Caco-2 (cell line): Measurements from ENCODE around the gene DLGAP4. TPM values are rescaled to one million over a fixed set of nuclear protein-coding genes. Genes with fewer than 3 reads are reported as not detected.

Experiments
- BruUV-seq: library from RNA; stranded (reverse); fragments of 400-500 nt; replicated peaks from 2 replicates; lab custom pipeline; 2021; lab: Mats Ljungman, UMichigan
- CTCF ChIA-PET: fragments of 300-600 bp; sonication (Branson Sonifier 250); formaldehyde crosslinking; loops from one replicate; lab custom pipeline; 2022; ENCODE audit warnings: antibody characterized with exemption; lab: Charles Lee
- POLR2A ChIA-PET: fragments of 300-600 bp; sonication (Branson Sonifier 250); formaldehyde crosslinking; loops from one replicate; lab custom pipeline; 2022; ENCODE audit warnings: antibody characterized with exemption; lab: Charles Lee
- DNase-seq, 2 experiments: peaks; one replicate each; pipeline versions ENCODE4 v3.0.0 to v3.0.0-alpha.2; 2020 to 2022
- H3K27me3 ChIP-seq: replicated peaks from 2 replicates; pipeline ENCODE4 v1.6.0; 2011; ENCODE audit warnings: low read length; ENCODE audit not compliant: control insufficient read depth, insufficient read depth
- H3K36me3 ChIP-seq: 2 replicates; pipeline ENCODE4 v1.5.1; 2011; ENCODE audit warnings: low read length; ENCODE audit not compliant: control insufficient read depth, insufficient read depth
- H3K4me1 ChIP-seq: fragments of 250-450 bp; sonication (Bioruptor Pico); 2 replicates; pipeline ENCODE4 v1.5.1; 2020; ENCODE audit warnings: mild to moderate bottlenecking
- H3K4me3 ChIP-seq: 2 replicates; pipeline ENCODE4 v1.5.1; 2011; ENCODE audit warnings: low read depth, mild to moderate bottlenecking, control low read depth, low read length
- H3K9me3 ChIP-seq: fragments of 250-450 bp; sonication (Bioruptor Pico); 2 replicates; pipeline ENCODE4 v1.5.1; 2020; ENCODE audit warnings: mild to moderate bottlenecking, moderate library complexity
- H3K27ac Mint-ChIP-seq: one replicate; pipeline ENCODE4 v1.8.0; 2022; ENCODE audit warnings: mixed read lengths; ENCODE audit not compliant: unreplicated experiment
- H3K27me3 Mint-ChIP-seq: one replicate; pipeline ENCODE4 v1.8.0; 2022; ENCODE audit warnings: mixed read lengths; ENCODE audit not compliant: insufficient read depth, unreplicated experiment
- H3K36me3 Mint-ChIP-seq: one replicate; pipeline ENCODE4 v1.8.0; 2022; ENCODE audit warnings: mild to moderate bottlenecking, mixed read lengths; ENCODE audit not compliant: insufficient read depth, unreplicated experiment
- H3K4me1 Mint-ChIP-seq: one replicate; pipeline ENCODE4 v1.8.0; 2022; ENCODE audit warnings: low read depth, mixed read lengths; ENCODE audit not compliant: unreplicated experiment
- H3K4me3 Mint-ChIP-seq: one replicate; pipeline ENCODE4 v1.8.0; 2022; ENCODE audit warnings: mild to moderate bottlenecking, moderate library complexity, mixed read lengths; ENCODE audit not compliant: unreplicated experiment
- H3K9me3 Mint-ChIP-seq: one replicate; pipeline ENCODE4 v1.8.0; 2022; ENCODE audit warnings: mixed read lengths; ENCODE audit not compliant: unreplicated experiment
- intact Hi-C: fragments of 100-400 bp; cut with micrococcal nuclease; formaldehyde crosslinking; loops from one replicate; pipeline ENCODE4 v1.10.0; 2022; ENCODE audit not compliant: unreplicated experiment
- total RNA-seq: library from RNA; stranded (reverse); gene quantifications from 2 replicates; pipeline ENCODE4 v1.2.3, GENCODE V29; 2022
- TF ChIP-seq, protein P1 (sequence below), 2 experiments: fragments of 200-600 bp in 1 of 2; IDR thresholded peaks; 1 replicate in 1 of 2; 2 replicates in 1 of 2; pipeline versions ENCODE4 v1.5.1 to v1.8.0; 2011 to 2022; ENCODE audit warnings: antibody characterized with exemption in 1 of 2, control low read depth in 1 of 2, inconsistent platforms in 1 of 2, low read depth in 1 of 2, low read length in 1 of 2, mild to moderate bottlenecking in 1 of 2, moderate library complexity in 1 of 2; ENCODE audit not compliant: insufficient read depth in 1 of 2, severe bottlenecking in 1 of 2, unreplicated experiment in 1 of 2

Gene DLGAP4
- total RNA-seq, 1 experiment from 2014 or later = 122 TPM

- CTCF ChIA-PET = interaction anchor here (1.1 kb wide), 1 partner anchor 26 kb away, joined by 3 read pairs; no protein-coding TSS in a partner anchor
These were observed 226.7 kb downstream of the DLGAP4 start for GRCh38 chr20:36532822-36533221.

GRCh38 chr20:36538026-36538722 is 232.0 kb downstream of the DLGAP4 start:
- Mint-ChIP-seq H3K36me3 (peaks cover 7% of the 10 kb centered on the region), H3K27ac (no peak overlapping the region), H3K9me3 (no peaks in the 10 kb centered on the region), H3K27me3 (no peaks in the 10 kb centered on the region), H3K4me1 (peaks cover 22% of the 10 kb centered on the region), H3K4me3 (no peak overlapping the region)
- Histone ChIP-seq H3K4me1 (peaks cover 22% of the 10 kb centered on the region), H3K27me3 (no peaks in the 10 kb centered on the region), H3K36me3 (no peaks in the 10 kb centered on the region), H3K4me3 (no peak overlapping the region), H3K9me3 (no peaks in the 10 kb centered on the region)
- intact Hi-C loops = no loop called here
- TF ChIP-seq, protein P1, sequence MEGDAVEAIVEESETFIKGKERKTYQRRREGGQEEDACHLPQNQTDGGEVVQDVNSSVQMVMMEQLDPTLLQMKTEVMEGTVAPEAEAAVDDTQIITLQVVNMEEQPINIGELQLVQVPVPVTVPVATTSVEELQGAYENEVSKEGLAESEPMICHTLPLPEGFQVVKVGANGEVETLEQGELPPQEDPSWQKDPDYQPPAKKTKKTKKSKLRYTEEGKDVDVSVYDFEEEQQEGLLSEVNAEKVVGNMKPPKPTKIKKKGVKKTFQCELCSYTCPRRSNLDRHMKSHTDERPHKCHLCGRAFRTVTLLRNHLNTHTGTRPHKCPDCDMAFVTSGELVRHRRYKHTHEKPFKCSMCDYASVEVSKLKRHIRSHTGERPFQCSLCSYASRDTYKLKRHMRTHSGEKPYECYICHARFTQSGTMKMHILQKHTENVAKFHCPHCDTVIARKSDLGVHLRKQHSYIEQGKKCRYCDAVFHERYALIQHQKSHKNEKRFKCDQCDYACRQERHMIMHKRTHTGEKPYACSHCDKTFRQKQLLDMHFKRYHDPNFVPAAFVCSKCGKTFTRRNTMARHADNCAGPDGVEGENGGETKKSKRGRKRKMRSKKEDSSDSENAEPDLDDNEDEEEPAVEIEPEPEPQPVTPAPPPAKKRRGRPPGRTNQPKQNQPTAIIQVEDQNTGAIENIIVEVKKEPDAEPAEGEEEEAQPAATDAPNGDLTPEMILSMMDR (IDR thresholded peaks at IDR 0.05; ENCODE audit: insufficient read depth in 1 of 2, low read depth in 1 of 2, low read length in 1 of 2, severe bottlenecking in 1 of 2, unreplicated experiment in 1 of 2) = no peak
- no TSS peak for BruUV-seq
- CTCF ChIA-PET = no interaction called here
- POLR2A ChIA-PET = no interaction called here
- DNase-seq = no peak

More at GRCh38 chr20:36532822-36533221, 226.7 kb downstream of the DLGAP4 start:
- H3K4me3 Mint-ChIP-seq = no peak overlapping the region
- Histone ChIP-seq H3K4me3 (no peak overlapping the region), H3K36me3 (peaks cover 4% of the 10 kb centered on the region; the same call in 1 of the 2 replicates), H3K27me3 (no peaks in the 10 kb centered on the region), H3K4me1 (no peaks in the 10 kb centered on the region), H3K9me3 (no peaks in the 10 kb centered on the region)
- H3K4me1 Mint-ChIP-seq = no peaks in the 10 kb centered on the region
- H3K36me3 Mint-ChIP-seq = peaks cover 20% of the 10 kb centered on the region
- H3K27me3 Mint-ChIP-seq = no peaks in the 10 kb centered on the region
- POLR2A ChIA-PET = no interaction called here
- TF ChIP-seq, protein P1 (IDR thresholded peaks at IDR 0.05; ENCODE audit: insufficient read depth in 1 of 2, low read depth in 1 of 2, low read length in 1 of 2, severe bottlenecking in 1 of 2, unreplicated experiment in 1 of 2) = no peak
- intact Hi-C loops = no loop called here
- DNase-seq = no peak
- H3K9me3 Mint-ChIP-seq = no peaks in the 10 kb centered on the region
- BruUV-seq = no TSS peak
- H3K27ac Mint-ChIP-seq = no peak overlapping the region

- intact Hi-C loops = no loop called here
- DNase-seq = no peak
- no TSS peak for BruUV-seq
- CTCF ChIA-PET = interaction anchor here (0.6 to 2.8 kb wide), 5 partner anchors 51 to 114 kb away, joined by 3 to 11 read pairs (median 4); partner anchors contain the start of gene RAB5IF
- H3K4me3 Mint-ChIP-seq = peak overlapping the region; percentile 85
- H3K9me3 ChIP-seq = no peaks in the 10 kb centered on the region
- peak overlapping the region; percentile 78 for H3K27ac Mint-ChIP-seq
- H3K36me3 ChIP-seq = no peaks in the 10 kb centered on the region
- H3K4me3 ChIP-seq = peak overlapping the region; percentile 68
- H3K4me1 ChIP-seq = peaks cover 24% of the 10 kb centered on the region
- peaks cover 22% of the 10 kb centered on the region for H3K4me1 Mint-ChIP-seq
- no peaks in the 10 kb centered on the region for H3K9me3 Mint-ChIP-seq
- H3K27me3 Mint-ChIP-seq = no peaks in the 10 kb centered on the region
- POLR2A ChIA-PET = interaction anchor here (0.6 to 1.0 kb wide), 3 partner anchors 9 to 66 kb away, joined by 3 to 6 read pairs (median 3); partner anchors contain the start of gene RAB5IF
- TF ChIP-seq, protein P1 (IDR thresholded peaks at IDR 0.05; ENCODE audit: insufficient read depth in 1 of 2, low read depth in 1 of 2, low read length in 1 of 2, severe bottlenecking in 1 of 2, unreplicated experiment in 1 of 2) = no peak
- no peaks in the 10 kb centered on the region for H3K27me3 ChIP-seq
- peaks cover 19% of the 10 kb centered on the region for H3K36me3 Mint-ChIP-seq
These were observed 234.5 kb downstream of the DLGAP4 start for GRCh38 chr20:36540551-36541211.
